Uterus (tissue), 4 donors: ENCODE data around the gene ATP5PB. TPM values are rescaled to one million over a fixed set of nuclear protein-coding genes. Genes with fewer than 3 reads are reported as not detected.

Source experiments
- DNase-seq, 2 donors: peaks; one replicate each; pipeline ENCODE4 v3.0.0-alpha.2; 2019 to 2020
- H3K27ac ChIP-seq, 2 donors: fragments of 200-600 bp; sonication (generic); 1 replicate in 1 of 2; 2 replicates in 1 of 2; pipeline ENCODE4 v1.5.1; 2016 to 2018
- H3K27me3 ChIP-seq, 2 donors: fragments of 200-600 bp; sonication (generic); one replicate each; pipeline ENCODE4 v1.5.1; 2018 to 2019; ENCODE audit warnings: control low read depth in 1 of 2
- H3K36me3 ChIP-seq, 2 donors: fragments of 200-600 bp; sonication (generic); one replicate each; pipeline ENCODE4 v1.5.1; 2019; ENCODE audit warnings: control low read depth in 1 of 2
- H3K4me1 ChIP-seq, 2 donors: fragments of 200-600 bp; sonication (generic); one replicate each; pipeline ENCODE4 v1.5.1; 2018 to 2019; ENCODE audit warnings: control low read depth in 1 of 2
- H3K4me3 ChIP-seq, 2 donors: fragments of 200-600 bp; sonication (generic); 1 replicate in 1 of 2; 2 replicates in 1 of 2; pipeline ENCODE4 v1.5.1; 2018 to 2019; ENCODE audit warnings: mild to moderate bottlenecking in 1 of 2
- H3K9me3 ChIP-seq, 2 donors: fragments of 200-600 bp; sonication (generic); one replicate each; pipeline ENCODE4 v1.5.1; 2019; ENCODE audit warnings: control low read depth in 1 of 2
- CTCF ChIP-seq, 4 experiments: fragments of 200-600 bp in 2 of 4; fragments of 450-650 bp in 2 of 4; sonication (generic) in 2 of 4; IDR thresholded peaks; one replicate each; pipeline ENCODE4 v1.5.1; 2016 to 2019; ENCODE audit warnings: antibody characterized with exemption in 4 of 4, mild to moderate bottlenecking in 2 of 4, moderate library complexity in 1 of 4
- POLR2A ChIP-seq, 2 donors: fragments of 450-650 bp; IDR thresholded peaks; one replicate each; pipeline ENCODE4 v1.6.1; 2016; ENCODE audit warnings: antibody characterized with exemption in 2 of 2, mild to moderate bottlenecking in 1 of 2, moderate library complexity in 1 of 2
- intact Hi-C: fragments of 100-400 bp; cut with DNase I; formaldehyde crosslinking; loops from one replicate; pipeline ENCODE4 v1.15.1; 2023; ENCODE audit warnings: low total_unique reads
- total RNA-seq, 4 donors: library from RNA; depleted of rRNA in 3 of 4; stranded (reverse); fragments of >200 nt in 3 of 4; gene quantifications; one replicate each; pipeline versions ENCODE4 v1.1.0 to v1.2.4, GENCODE V29; 2014 to 2023
- donor health status: DM: yes; HTN: yes; CAD: no.

Gene ATP5PB
- total RNA-seq, 4 donors from 2014 or later, result 151 to 184 (median 161) TPM

DNA sequence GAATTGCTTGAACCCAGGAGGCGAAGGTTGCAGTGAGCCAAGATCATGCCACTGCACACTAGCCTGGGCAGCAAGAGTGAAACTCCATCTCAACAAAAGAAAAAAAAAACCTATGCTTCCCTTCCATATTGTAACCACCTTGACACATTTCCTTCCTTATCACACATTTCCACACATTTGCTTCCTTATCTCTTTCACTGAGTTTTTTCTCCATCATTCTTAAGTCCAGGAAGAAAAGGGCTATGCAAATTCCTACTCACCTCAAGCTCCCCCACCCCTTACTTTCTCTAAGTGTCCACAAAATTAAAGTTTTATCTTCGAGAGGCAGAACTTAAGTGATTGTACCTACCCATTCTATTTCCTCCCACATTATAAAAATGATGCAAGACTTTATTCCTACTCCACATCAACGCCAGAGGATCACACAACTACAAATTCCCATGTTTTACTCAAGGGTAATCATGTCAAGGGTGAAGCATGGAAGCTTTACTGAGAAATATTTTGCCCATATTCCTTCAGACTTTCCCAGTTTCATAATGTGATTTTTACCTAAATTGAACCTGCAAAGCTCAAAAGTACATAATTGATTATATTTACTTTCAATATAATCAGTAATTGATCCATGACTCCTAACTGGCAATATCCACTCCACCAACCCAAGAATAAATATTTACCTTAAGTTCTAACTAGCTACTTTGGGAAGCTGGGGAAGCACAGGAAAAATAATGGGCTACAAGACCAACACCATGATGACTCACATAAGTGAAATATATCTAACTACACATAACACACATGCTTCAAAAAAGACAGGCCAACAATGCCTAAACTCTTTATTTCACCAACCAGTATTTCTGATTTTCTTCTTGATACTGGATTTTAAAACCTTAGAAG is 9.6 kb upstream of the ATP5PB start:
- Histone ChIP-seq H3K9me3 (no peaks in the 10 kb centered on the region), H3K4me3 (no peak overlapping the region), H3K36me3 (no peaks in the 10 kb centered on the region), H3K27ac (no peak overlapping the region), H3K4me1 (no peaks in the 10 kb centered on the region), H3K27me3 (no peaks in the 10 kb centered on the region)
- no peak for DNase-seq
- TF ChIP-seq POLR2A (IDR thresholded peaks at IDR 0.05), result no peak
- no peak for TF ChIP-seq CTCF (IDR thresholded peaks at IDR 0.05)
- intact Hi-C loops, result no loop called here

GRCh38 chr1:111441573-111442192 is 7.6 kb upstream of the ATP5PB start:
- H3K27ac ChIP-seq, result no peak overlapping the region
- no peaks in the 10 kb centered on the region for H3K27me3 ChIP-seq
- no peak for TF ChIP-seq POLR2A (IDR thresholded peaks at IDR 0.05)
- TF ChIP-seq CTCF (IDR thresholded peaks at IDR 0.05), result no peak
- intact Hi-C loops, result no loop called here
- H3K36me3 ChIP-seq, result no peaks in the 10 kb centered on the region
- no peaks in the 10 kb centered on the region for H3K9me3 ChIP-seq
- no peak for DNase-seq
- H3K4me1 ChIP-seq, result no peaks in the 10 kb centered on the region
- no peak overlapping the region for H3K4me3 ChIP-seq

DNA sequence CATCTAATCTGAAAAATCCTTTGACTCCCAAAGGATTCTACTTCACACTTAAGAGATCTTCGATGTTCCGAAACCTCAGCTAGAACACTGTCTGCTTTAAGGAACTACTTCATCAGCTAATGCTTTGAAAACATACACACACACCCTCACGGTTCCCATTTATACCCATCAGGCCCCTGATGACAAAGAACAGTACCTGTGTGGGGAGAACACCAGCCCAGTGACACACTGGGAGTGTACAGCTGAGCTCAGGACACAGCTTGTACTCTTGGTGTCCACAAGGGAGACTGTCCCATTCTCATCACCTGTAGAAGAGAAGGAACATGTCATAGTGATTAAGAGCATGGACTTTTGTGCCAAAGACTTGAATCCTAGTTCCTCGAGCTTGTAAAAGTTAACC is 6.8 kb upstream of the ATP5PB start:
- intact Hi-C loops, result no loop called here
- Histone ChIP-seq H3K9me3 (no peaks in the 10 kb centered on the region), H3K4me3 (no peak overlapping the region), H3K36me3 (no peaks in the 10 kb centered on the region), H3K4me1 (peaks cover 0 to under 1% of the 10 kb centered on the region in 2 donors), H3K27me3 (no peaks in the 10 kb centered on the region), H3K27ac (no peak overlapping the region)
- TF ChIP-seq POLR2A (IDR thresholded peaks at IDR 0.05) (no peak), CTCF (IDR thresholded peaks at IDR 0.05) (no peak)
- no peak for DNase-seq

GRCh38 chr1:111444031-111444430 is 5.2 kb upstream of the ATP5PB start:
- H3K4me1 ChIP-seq, result peaks cover 0 to 6% of the 10 kb centered on the region in 2 donors
- intact Hi-C loops, result no loop called here
- no peaks in the 10 kb centered on the region for H3K27me3 ChIP-seq
- H3K27ac ChIP-seq, result no peak overlapping the region
- no peak for DNase-seq
- no peak for TF ChIP-seq POLR2A (IDR thresholded peaks at IDR 0.05)
- no peak for TF ChIP-seq CTCF (IDR thresholded peaks at IDR 0.05)
- H3K4me3 ChIP-seq, result no peak overlapping the region
- no peaks in the 10 kb centered on the region for H3K9me3 ChIP-seq
- no peaks in the 10 kb centered on the region for H3K36me3 ChIP-seq

GRCh38 chr1:111446546-111446945 is 2.7 kb upstream of the ATP5PB start:
- intact Hi-C loops, result no loop called here
- Histone ChIP-seq H3K27me3 (no peaks in the 10 kb centered on the region), H3K4me1 (peaks cover 0 to 17% of the 10 kb centered on the region in 2 donors), H3K4me3 (no peak overlapping the region), H3K9me3 (no peaks in the 10 kb centered on the region), H3K27ac (no peak overlapping the region), H3K36me3 (no peaks in the 10 kb centered on the region)
- TF ChIP-seq POLR2A (IDR thresholded peaks at IDR 0.05), result no peak
- TF ChIP-seq CTCF (IDR thresholded peaks at IDR 0.05), result no peak
- DNase-seq, result no peak
